CD4-positive, alpha-beta T cell treated with Interleukin-1 beta for 1 hour (primary cell): ENCODE data around the gene SIPA1.
A peak's percentile ranks its signal among the peaks of the same experiment; 100 is the strongest.
"Not testable (repeated sequence)": the region's sequence is repeated elsewhere in the genome, so short reads cannot be mapped to it uniquely, and the experiment has no call there.

Source experiments
- DNase-seq, 2 donors: peaks; one replicate each; pipeline ENCODE4 v3.0.0-alpha.2; 2020 to 2022

SIPA1 gene

DNA sequence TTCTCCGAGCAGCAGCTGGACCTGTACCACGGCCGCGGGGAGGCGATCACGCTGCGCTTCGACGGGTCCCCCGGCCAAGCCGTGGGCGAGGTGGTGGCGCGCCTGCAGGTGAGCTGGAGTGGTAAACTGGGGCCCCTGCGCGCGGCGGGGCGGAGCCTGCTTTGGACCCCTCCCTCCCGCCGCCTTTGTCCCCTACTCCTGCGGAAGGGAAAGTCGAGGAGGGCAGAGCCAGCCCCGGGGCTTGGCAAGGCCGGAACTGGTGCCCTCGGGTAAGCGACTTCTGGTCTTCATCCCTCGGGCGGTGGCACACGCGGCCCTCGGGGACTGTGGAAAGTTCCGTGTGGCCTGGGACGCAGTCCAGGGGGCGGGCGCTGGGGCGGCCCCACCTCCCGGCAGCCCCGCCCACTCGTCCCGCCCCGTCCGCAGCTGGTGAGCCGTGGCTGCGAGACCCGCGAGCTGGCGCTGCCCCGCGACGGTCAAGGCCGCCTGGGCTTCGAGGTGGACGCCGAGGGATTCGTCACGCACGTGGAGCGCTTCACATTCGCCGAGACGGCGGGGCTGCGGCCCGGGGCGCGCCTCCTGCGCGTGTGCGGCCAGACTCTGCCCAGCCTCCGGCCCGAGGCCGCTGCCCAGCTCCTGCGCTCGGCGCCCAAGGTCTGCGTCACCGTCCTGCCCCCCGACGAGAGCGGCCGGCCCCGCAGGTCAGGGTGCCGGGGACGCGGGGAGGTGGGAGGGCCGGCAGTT lies 9.2 kb downstream of the SIPA1 start:
- DNase-seq: no peak

DNA sequence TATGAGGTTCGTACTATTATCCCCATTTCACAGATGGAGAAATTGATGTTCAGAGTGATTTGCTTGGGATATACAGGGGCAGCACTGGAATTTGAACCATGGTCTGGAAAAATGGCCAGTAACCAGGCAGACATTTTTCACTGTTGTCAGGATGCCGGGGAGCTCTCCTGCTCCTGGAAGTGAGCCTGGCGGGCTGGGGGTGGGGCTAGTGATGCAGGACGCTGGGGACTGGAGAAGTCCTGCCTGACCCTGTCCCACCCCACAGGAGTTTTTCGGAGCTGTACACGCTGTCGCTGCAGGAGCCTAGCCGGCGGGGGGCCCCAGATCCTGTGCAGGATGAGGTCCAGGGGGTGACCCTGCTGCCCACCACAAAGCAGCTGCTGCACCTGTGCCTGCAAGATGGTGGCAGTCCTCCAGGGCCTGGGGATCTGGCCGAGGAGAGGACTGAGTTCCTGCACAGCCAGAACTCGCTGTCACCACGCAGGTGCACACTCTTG lies 11.1 kb downstream of the SIPA1 start:
- DNase-seq: no peak

DNA sequence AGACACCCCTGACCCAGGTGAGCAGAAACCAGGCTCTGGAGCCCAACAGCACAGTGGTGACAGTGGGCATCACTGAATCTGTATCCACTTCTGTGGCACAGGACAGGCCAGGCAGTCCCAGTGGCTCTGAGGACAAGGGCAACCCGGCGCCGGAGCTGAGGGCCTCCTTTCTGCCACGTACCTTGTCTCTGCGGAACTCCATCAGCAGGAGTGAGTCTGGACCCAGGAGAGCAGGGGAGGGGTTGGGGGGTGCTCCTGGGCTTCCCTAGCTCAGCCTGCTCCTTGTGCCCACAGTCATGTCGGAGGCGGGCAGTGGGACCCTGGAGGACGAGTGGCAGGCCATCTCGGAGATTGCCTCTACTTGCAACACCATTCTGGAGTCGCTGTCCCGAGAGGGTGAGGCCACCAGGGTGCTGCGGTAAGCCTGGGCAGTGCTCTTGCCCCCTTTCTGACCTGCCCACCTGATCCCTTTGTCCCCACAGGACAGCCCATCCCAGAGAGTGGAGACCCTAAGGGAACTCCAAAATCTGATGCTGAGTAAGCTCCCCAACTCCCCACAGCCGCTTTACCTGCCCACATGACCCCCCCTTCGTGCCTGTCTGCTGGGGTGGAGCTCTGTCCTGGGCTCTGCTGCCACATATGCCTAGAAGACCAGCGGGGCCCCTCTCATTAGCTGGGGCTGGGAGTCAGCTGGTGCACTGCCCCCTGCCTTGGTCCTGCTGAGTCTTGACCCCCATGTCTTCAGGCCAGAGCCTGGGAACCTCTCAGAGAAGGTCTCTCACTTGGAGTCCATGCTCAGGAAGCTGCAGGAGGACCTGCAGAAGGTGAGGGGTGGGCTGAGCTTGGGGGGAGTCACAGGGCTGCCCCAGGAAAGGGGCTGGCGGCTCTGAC lies 12.0 kb downstream of the SIPA1 start:
- DNase-seq: no peak

DNA sequence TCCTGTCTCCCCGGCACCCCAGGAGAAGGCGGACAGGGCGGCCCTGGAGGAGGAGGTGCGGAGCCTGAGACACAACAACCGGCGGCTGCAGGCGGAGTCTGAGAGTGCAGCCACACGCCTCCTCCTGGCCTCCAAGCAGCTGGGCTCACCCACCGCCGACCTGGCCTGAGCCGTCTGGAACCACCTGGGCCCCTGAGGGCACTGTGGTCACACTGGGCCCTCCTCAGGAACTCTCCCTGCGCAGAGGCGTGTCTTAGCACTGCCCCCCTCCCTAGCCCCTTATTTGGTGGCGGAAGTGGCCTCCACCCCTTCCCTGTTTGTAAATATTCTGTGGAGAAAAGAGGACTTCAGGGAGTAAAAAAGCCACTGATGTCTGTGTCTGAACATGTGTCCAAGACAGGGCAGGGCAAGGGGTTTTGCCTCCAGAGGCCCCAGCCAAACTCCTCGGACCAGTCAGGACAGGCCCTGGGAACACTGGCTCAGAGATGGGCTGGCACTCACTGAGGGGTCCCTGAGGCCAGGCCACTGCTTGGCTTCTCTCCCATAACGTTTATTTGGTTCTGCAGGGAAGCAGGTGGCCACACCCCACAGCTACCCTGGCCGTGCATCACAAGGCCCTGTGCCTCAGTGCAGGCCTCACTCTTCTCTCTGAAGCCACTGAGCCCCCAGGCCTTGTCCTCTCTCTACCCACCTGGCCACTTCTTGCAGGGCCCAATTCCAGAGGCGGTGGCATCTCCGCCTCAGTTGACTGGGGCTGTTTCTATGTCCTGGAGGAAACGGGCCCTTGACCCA lies 12.8 kb downstream of the SIPA1 start:
- DNase-seq: no peak

DNA sequence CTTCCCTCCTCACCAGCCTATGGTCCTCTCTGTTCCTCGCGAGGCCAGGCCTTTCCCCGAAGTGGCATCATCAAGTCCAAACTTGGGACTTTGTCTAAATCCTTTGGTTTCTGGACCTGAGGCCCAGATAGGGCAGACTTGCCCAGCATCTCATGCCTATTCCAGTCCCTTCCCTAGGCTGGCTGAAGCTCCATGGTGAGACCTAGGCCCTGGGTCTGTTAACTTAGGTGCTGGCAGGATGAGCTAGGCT lies 13.4 kb downstream of the SIPA1 start:
- DNase-seq: no peak

DNA sequence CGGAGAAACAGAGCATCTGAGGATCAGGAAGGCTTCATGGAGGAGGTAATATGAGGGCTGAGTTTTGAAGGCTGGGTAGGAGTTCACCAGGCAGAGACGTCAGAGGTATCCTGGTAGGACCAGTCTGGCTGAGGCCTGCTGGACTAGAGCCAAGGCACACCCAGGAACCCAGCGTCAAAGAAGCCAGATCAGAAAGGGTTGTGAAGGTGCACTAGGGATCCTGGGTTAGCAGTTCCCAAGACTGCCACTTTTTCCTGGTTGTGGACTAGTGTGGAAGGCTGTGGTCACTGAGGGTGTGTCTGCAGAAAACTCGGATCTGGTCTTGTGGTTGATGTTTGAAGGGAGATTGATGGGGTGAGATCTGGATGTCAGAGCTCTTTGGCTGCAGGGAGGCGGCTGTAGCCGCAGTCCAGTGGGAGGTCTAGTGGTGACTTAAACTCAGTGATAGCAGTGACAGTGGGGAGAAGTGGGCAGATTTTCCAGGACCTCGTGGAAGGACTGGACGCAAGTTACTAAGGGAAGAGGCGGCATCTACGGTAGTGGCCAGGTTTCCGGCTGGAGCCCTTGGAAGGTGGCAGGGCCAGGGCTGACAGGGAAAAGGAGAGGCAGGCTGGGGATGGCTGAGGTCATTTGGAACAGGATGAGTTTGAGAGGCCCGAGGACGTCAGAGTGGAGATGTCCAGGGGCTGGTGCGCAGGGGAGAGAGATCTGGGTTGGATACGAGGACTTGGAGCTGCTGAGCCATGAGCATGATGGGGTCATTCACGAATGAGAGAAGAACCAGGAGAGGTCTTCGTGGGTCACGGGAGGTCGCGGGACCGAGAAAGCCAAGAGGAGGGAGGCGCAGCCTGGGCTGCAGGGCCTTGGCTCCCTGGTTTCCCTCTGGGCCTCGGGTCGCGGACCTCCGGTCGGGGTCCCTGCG lies 13.9 kb downstream of the SIPA1 start:
- DNase-seq: no peak

DNA sequence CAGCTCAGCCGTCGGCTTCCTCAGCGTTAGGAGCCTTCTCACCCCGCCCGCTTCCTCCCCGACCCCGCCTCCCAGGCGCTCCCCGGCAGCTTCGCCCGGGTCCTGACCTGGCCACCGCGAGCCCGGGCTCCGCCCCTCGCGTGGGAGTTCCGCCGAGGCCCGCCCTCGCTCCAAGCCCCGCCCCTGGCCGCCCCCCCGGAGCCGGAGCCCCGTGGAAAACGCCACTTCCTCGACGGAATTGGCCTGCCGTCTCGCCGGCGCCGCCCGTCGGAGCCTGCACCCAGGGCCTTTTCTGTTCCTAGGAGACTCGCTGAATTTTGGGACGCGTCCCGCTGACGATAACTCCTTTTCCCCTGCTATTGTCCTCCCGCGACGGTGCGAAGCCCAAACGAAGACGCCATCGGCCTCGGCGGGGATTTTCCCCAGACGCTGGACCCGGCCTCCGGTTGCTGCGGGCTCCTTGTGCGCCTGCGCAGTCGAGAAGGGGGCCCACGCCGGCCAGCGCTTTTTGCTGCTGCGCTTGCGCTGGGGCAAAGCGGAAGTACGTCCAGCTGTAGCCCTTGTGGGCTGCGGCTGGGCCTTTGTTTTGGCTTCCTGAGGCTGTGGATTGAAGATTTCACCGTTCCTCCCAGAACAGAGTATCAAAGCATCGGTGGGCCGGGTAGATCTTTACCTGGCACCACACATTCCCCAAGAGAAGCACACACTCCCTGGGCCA lies 14.8 kb downstream of the SIPA1 start:
- DNase-seq: peak; percentile 97 to 98

DNA sequence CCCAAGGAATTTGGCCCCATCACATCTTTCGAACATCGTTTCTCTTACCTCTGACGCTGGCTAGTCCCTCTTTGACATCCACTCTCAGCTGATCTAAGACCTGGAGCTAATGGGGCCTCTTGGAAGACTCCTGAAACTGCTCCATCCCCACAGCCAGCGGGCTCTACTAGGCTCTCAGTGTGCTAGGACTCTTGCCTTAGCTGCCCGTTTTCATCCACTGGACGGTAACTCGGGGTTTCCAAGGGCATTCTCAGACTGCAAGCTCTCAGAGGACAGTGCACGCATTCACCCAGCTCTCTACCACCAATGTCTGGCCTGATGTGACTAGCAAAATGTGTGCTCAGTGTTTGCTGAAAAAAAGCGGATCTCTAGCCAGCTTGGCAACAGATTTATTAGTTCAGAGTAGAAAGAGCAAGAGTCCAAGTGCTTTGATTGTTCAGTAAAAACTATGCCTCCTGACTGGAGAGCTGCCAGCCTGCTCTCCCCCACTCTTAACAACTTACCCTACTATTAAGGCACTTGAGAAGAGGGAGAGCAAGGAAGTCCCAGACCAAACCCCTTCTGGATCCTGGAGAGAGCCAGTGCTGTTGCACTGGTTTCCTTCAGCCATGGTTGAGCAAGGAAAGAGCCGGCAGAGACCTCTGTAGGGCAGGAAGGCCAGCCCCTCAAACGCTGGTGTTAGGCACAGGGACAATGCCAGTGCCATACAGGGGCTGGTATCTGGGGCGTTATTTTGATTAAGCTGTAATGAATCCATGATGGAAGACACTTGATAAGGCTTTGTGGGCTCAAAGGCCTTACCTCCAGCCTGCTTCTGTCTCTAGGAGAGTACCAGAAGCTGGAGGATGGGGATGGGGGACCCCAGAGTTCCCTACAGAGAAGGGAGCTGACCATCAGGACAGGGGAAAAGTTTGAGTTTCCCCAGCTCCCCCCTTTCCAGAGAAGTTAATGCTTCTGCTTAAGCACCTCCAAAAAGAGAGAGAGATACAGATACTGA lies 15.6 kb downstream of the SIPA1 start:
- DNase-seq: no peak

DNA sequence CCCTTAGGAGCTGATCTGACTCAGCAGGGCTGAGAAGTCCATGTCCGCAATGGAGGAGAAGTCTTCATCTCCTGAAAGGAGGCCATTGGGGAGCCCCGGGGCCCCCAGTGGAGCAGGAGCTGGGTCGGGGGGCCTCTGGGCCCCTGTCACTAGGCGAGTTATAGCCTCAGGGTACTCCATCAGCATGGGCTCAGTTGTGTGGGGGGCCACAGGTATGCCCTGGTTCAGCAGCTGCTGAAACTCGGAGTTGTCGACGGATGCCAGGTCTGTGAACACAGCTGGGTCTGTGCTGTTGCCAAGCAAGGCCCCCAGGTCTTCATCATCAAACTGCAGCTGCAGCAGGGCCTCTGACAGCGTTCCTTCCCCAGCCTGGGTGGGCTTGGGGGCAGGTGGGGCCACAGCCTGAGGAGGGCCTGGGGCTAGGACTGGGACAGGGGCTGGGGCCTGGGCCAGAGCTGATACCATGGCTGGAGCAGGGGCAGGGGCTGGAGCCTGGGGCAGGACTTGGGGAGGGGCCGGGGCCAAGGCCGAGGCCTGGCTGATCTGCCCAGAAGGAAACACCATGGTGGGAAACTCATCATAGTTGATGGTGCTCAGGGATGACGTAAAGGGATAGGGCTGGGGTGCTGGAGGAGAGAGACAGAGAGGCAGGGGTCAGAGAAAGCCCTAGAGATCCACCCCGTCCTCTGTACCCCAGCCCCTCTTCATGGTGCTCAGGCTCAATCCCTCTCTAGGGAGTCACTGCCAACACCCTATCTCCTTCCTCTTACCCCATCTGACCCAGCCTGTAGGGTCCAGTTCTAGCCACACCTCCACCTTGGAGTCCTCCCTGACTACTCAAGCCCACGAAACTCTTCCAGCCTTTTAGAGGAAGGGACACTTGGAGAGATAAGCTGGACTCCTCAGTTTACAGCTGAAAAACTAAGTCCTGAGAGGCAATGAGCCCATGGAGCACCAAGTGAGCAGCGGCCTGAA lies 16.8 kb downstream of the SIPA1 start:
- no peak for DNase-seq

DNA sequence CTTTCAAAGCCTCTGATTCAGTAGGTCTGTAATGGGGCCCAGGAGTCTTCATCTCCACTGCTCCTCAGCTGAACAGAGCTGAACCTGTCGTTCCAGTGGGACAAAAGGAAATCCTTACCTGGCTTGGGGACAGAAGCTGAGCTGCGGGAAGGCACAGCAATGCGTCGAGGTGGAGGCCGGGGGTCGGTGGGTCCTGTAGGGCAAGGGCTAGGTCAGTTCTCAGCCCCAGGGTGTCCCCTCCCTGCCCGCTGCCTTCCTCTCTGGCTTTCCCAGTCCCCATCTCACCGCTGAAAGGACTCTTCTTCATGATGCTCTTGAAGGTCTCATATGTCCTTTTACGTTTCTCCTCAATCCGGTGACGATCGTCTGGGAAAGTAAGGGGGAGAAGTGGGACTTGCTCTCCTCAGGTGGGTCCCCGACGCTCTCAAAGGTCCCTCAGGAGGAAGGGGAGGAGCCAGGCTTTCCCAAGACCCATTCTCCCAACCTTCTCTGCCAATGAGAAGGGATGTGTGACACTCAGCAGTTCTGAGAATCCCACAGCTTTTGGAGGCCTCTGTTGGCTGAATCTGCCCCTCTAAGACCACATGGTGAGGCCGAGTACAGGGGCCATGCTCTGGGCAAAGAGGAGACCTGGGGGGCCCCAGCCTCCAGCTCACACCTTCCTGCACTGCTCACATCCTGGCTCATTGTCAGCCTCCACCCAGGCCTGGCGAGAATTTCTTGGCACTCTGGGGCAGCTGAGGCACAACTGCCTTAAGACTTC lies 17.9 kb downstream of the SIPA1 start:
- no peak for DNase-seq

DNA sequence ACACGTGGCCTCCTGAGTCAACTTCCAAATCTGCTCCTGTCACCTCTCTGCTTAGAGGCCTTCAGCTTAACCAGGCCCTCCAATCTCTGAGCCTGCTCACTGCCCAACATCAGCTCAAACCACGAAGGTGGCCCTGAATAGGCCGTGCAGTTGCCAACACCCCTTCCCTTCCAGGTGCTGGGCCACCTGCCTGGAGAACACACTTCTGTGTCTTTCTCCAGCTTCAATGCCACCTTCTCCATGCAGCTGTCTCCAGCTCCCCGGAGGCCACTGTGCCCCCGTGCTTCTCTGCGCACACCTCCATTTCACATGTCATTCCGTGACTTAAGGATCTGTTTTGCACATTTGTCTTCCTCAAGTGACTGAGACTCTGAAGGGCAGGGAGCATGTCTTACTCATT lies 19.5 kb downstream of the SIPA1 start:
- DNase-seq: no peak

DNA sequence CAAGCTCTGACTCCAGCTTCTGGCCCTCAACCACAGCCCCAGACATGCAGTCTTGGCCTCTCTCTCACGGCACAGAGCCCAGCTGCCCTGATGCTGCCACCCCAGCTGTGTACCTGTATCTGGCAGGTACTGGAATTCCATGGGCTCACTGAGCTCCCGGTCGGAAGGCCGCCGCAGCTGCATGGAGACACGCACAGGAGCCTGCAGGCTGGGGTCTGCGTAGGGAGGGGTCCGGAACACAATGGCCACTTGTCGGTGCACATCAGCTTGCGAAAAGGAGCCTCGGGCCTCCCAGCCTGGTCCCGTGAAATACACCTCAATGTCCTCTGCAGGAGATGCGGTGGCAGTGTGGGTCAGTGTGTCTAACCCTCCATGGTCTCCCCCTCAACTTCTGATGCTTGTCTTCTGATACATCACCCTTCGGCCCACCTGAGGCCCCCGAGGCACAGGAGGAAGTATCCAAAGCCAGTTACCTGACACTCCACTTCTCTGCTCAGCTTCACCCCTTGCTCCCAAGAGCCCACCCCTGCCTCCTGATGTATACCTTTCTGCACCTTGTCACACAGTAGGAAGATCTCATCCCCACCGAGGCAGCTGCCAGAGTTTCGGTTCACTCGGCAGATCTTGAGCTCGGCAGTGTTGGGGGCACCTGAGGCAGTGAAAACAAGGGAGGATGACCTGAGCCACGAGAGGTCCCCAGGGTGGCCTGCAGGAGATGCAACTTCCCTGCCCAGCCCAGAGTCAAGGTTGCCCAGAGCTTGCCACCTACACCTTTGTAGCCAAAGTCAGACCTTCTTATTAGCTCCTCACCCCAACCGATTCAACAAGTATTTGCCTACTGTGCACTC lies 20.5 kb downstream of the SIPA1 start:
- DNase-seq: no peak

DNA sequence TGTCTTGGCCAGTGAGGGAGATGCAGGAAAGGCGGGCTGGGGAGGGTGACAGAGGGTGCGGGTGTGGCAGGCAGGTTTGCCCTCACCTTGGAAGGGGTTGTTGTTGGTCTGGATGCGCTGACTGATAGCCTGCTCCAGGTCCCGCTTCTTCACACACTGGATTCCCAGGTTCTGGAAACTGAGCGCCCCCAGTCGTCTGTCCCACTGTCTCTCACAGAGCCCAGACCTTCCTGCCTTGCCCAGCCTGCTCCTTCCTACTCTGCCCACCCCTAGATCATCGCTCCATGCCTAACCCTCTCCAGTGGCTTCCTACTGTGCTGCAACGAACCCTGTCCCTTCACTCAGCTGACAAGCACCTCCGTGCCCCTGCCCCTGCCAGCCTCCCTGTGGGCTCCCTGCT lies 22.1 kb downstream of the SIPA1 start:
- DNase-seq: no peak

DNA sequence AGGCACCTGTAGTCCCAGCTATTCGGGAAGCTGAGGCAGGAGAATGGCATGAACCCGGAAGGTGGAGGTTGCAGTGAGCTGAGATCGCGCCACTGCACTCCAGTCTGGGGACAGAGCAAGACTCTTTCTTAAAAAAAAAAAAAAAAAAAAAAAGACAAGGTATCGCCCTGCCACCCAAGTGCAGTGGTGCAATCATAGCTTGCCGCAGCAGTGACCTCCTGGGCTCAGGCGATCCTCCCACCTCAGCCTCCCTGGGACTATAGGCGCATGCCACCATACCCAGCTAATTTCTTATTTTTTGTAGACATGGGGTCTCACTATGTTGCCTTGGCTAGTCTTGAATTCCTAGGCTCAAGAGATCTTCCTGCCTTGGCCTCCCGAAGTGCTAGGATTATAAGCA lies 23.0 kb downstream of the SIPA1 start:
- not testable (repeated sequence) for DNase-seq

DNA sequence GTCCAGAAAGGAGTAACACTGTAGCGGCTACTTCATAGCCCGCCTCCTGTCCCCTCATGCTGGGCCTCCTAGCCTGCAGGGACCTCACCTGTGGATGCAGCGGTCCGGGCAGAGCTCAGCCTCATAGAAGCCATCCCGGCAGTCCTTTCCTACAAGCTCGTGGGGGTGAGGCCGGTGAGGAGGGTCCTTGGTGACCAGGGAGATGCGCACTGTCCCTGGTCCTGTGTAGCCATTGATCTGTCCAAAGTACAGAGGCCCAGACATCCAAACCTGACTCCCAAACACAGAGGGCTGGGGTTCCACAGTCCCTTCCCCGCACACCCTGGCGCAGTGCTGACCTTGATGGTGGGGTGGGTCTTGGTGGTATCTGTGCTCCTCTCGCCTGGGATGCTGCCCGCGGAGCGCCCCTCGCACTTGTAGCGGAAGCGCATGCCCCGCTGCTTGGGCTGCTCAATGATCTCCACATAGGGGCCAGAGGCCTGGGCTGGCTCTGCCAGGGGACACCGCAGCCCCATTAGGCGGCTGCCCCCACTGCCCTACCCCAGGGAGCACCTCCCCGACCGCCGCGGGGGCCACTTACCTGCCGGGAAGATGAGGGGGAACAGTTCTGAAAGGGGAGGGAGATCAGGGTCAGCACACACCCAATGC lies 23.8 kb downstream of the SIPA1 start:
- DNase-seq: no peak

DNA sequence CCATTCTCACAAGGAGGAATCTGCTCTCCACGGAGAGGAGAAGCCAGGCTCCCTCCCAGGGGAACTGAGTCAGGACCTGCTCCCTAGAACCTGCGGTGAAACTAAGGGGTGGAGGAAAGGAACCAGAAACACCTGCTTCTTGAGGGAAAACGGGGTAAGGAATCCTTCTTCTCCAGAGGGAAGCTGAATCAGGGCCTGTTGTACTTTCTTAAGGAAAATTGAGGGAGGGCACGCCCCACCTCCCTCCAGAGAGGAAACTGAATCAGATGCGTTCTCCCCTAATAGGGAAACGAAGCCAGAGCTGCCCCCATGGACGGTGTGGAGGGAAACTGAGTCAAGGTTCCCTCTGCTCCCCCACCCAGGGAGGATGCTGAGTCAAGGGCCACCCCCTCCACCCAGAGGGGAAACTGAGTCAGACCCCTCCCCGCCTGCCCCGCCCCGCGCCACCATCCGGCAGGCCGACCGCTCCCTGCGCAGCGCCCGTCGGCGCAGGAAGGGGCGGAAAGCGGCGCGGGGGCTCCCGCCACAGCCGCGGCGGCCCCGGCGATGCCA lies 24.4 kb downstream of the SIPA1 start:
- DNase-seq: no peak
